Mucosa of descending colon (tissue), 3 donors: ENCODE measurements around the gene FNDC3B. TPM values are rescaled to one million over a fixed set of nuclear protein-coding genes. Genes with fewer than 3 reads are reported as not detected.

ENCODE experiments used
- ATAC-seq: fragments of 200-7000 bp; cut with Tn5 transposase; one replicate; pipeline ENCODE4 v1.9.1; 2020; ENCODE audit warnings: mild to moderate bottlenecking, moderate library complexity
- DNase-seq, 3 donors: peaks; one replicate each; pipeline ENCODE4 v3.0.0-alpha.2; 2020
- H3K36me3 ChIP-seq: fragments of 200-600 bp; one replicate; pipeline ENCODE4 v1.8.0; 2021; ENCODE audit warnings: low read depth, mild to moderate bottlenecking
- H3K4me1 ChIP-seq: fragments of 200-600 bp; one replicate; pipeline ENCODE4 v1.8.0; 2021; ENCODE audit warnings: low read depth, mild to moderate bottlenecking
- H3K4me3 ChIP-seq: fragments of 200-600 bp; one replicate; pipeline ENCODE4 v1.8.0; 2021; ENCODE audit warnings: mild to moderate bottlenecking
- H3K9me3 ChIP-seq: fragments of 200-600 bp; one replicate; pipeline ENCODE4 v1.8.0; 2021; ENCODE audit warnings: mild to moderate bottlenecking
- intact Hi-C, 2 donors: fragments of 100-400 bp; cut with DNase I in 1 of 2; cut with micrococcal nuclease in 1 of 2; formaldehyde crosslinking; loops; one replicate each; pipeline versions ENCODE4 v1.11.0 to v1.11.1; 2022; cut with DNase I, micrococcal nuclease
- total RNA-seq, 3 donors: library from RNA; stranded (reverse); fragmentation: NEBNext Ultra II Directional in 2 of 3; extraction: Animal tissue kit (Norgen Biotek cat#: 25700) in 2 of 3; gene quantifications; one replicate each; pipeline versions ENCODE4 v1.2.1 to v1.2.4, GENCODE V29; 2021 to 2023
- TF ChIP-seq, protein P1 (sequence below): fragments of 200-600 bp; IDR thresholded peaks from one replicate; pipeline ENCODE4 v1.8.0; 2022; ENCODE audit warnings: antibody characterized with exemption, mild to moderate bottlenecking
- donor health status: DM: no; HTN: no; CAD: no; lungs with moderate emphysema.
- donor health status: DM: no; HTN: no; CAD: no.
- donor health status: DM: no; HTN: yes; CAD: no.

The FNDC3B gene
- total RNA-seq, 3 donors from 2014 or later: 107 to 132 (median 126) TPM

GRCh38 chr3:172198428-172198827 is 159.1 kb downstream of the FNDC3B start:
- Histone ChIP-seq H3K4me3 (no peak overlapping the region), H3K36me3 (no peaks in the 10 kb centered on the region), H3K9me3 (no peaks in the 10 kb centered on the region), H3K4me1 (peaks cover 12% of the 10 kb centered on the region)
- intact Hi-C loops: no loop called here
- no peak for ATAC-seq
- DNase-seq: no peak
- TF ChIP-seq, protein P1, sequence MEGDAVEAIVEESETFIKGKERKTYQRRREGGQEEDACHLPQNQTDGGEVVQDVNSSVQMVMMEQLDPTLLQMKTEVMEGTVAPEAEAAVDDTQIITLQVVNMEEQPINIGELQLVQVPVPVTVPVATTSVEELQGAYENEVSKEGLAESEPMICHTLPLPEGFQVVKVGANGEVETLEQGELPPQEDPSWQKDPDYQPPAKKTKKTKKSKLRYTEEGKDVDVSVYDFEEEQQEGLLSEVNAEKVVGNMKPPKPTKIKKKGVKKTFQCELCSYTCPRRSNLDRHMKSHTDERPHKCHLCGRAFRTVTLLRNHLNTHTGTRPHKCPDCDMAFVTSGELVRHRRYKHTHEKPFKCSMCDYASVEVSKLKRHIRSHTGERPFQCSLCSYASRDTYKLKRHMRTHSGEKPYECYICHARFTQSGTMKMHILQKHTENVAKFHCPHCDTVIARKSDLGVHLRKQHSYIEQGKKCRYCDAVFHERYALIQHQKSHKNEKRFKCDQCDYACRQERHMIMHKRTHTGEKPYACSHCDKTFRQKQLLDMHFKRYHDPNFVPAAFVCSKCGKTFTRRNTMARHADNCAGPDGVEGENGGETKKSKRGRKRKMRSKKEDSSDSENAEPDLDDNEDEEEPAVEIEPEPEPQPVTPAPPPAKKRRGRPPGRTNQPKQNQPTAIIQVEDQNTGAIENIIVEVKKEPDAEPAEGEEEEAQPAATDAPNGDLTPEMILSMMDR: no peak

DNA sequence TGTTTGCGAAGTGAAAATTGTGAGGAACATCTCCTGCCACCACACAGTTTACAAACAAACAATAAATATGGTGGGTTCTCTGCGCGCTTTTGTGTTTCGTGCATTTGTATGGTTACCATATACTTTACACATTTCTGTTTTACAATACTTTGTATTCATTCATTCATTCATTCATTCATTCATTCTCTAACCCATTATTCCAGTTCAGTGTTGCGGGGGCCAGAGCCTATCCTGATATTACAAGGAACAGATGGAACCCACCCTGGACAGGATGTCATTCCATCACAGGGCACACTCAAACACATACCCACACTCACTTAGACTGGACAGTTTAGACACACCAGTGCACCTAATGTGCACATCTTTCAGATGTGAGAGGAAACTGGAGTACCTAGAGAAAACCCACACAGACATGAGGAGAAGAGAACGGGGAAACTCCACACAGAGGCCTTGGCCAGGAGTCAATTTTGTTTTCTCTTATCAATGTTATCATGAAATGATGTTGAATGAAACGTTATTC is 160.5 kb downstream of the FNDC3B start:
- no peak for ATAC-seq
- TF ChIP-seq, protein P1: no peak
- Histone ChIP-seq H3K36me3 (no peaks in the 10 kb centered on the region), H3K4me3 (no peak overlapping the region), H3K9me3 (no peaks in the 10 kb centered on the region), H3K4me1 (peaks cover 22% of the 10 kb centered on the region)
- DNase-seq: no peak
- intact Hi-C loops: no loop called here

DNA sequence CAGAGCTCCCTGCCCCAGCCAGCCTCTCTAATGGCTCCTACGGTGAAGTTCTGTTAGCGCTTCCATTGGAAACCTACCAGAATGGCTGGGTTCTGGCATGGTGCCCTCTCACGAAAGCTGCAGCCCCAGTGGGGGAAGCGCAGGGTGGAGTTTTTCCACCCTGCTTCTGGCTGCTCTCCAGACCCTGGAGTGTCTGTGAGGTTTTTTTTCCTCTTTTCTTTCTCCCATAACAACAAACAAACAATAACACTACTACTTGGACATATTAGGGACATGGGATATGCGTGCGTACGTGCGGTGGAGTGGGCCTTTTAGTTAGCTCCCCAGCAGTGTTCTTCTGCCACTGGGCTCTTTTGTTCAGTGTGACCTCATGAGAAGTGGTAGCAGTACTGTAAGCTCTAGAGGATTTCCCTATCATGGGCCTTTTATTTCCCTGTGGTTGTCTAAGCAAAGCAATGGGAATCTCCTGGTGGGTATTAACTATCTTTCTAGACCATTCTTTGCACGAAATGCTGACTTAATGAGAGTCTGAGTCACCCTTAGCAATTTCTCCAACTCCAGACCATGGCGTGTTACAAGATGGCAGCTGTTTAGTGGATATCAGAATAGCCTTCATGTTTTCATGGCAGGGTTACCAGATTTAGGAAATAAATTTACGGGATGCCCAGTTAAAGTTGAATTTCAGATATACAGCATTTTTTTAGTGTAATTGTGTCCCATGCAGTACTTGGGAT is 161.9 kb downstream of the FNDC3B start:
- TF ChIP-seq, protein P1: no peak
- Histone ChIP-seq H3K9me3 (no peaks in the 10 kb centered on the region), H3K4me1 (peaks cover 28% of the 10 kb centered on the region), H3K4me3 (no peak overlapping the region), H3K36me3 (no peaks in the 10 kb centered on the region)
- DNase-seq (peak; percentile 66 to 74 (median 69)), ATAC-seq (peak; percentile 63)
- intact Hi-C loops: no loop called here

DNA sequence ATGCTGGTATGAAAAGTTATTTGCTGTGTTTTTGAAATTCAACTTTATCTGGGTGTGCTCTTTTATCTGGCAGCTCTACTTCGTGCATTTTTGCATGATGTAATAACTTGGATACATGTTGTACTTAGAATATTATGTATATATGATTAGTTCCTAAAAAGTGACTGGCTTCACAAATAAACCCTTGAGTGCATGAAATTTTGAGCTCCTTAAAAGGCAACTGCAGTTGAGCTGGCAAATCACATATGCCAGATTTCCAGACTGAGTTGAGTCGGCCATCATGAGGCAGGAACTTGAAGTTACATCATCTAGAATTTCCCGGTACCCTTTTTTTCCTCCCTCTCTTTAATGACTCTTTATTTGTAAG is 162.5 kb downstream of the FNDC3B start:
- H3K36me3 ChIP-seq: no peaks in the 10 kb centered on the region
- H3K4me3 ChIP-seq: no peak overlapping the region
- DNase-seq (no peak), ATAC-seq (no peak)
- intact Hi-C loops: no loop called here
- no peaks in the 10 kb centered on the region for H3K9me3 ChIP-seq
- peaks cover 28% of the 10 kb centered on the region for H3K4me1 ChIP-seq
- TF ChIP-seq, protein P1: no peak

DNA sequence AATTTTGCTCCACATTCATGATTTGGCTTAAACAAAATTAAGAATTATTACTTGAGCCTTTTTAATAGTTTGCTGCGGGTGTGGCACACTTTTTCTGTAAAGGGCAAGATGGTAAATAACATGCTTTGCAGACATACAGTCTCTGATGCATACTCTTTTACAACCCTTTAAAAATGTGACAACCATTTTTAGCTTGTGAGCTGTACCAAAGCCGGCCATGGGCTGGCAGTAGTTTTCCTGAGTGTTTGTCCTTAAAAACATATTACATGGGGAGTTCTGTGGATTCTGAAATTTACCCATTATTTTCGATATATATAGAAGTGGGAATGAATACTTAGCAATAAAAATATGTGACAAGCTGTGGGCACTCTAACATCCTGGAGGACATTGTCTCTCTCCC is 163.4 kb downstream of the FNDC3B start:
- Histone ChIP-seq H3K4me3 (no peak overlapping the region), H3K4me1 (peaks cover 28% of the 10 kb centered on the region), H3K9me3 (no peaks in the 10 kb centered on the region), H3K36me3 (no peaks in the 10 kb centered on the region)
- ATAC-seq (peak; percentile 24), DNase-seq (no peak)
- intact Hi-C loops: no loop called here
- TF ChIP-seq, protein P1: no peak
